Activated CD4-positive, alpha-beta T cell treated with anti-CD3 and anti-CD28 coated beads for 24 hours (primary cell): ENCODE results near the gene CDC42EP5.
"Not testable (repeated sequence)": the region's sequence is repeated elsewhere in the genome, so short reads cannot be mapped to it uniquely, and the experiment has no call there.

ENCODE experiments used
- DNase-seq, 2 donors: peaks; one replicate each; pipeline ENCODE4 v3.0.0-alpha.2; 2020; ENCODE audit warnings: low read depth in 2 of 2

Gene CDC42EP5

GRCh38 chr19:54448040-54448773, 24.9 kb downstream of the CDC42EP5 start:
- DNase-seq = no peak

- not testable (repeated sequence) for DNase-seq
These were observed 26.7 kb downstream of the CDC42EP5 start for GRCh38 chr19:54446349-54446748.

- no peak for DNase-seq
These were observed 28.4 kb downstream of the CDC42EP5 start for GRCh38 chr19:54444737-54445136.

GRCh38 chr19:54440641-54441040, 32.5 kb downstream of the CDC42EP5 start:
- no peak for DNase-seq

- no peak for DNase-seq
These were observed 33.8 kb downstream of the CDC42EP5 start for GRCh38 chr19:54439174-54439851.

- no peak for DNase-seq
These were observed 36.4 kb downstream of the CDC42EP5 start for GRCh38 chr19:54436628-54437252.

- DNase-seq = no peak
These were observed 37.0 kb downstream of the CDC42EP5 start for GRCh38 chr19:54436031-54436523.

GRCh38 chr19:54435551-54436016, 37.5 kb downstream of the CDC42EP5 start:
- DNase-seq = no peak

- no peak for DNase-seq
These were observed 38.3 kb downstream of the CDC42EP5 start for GRCh38 chr19:54434873-54435214.

GRCh38 chr19:54434112-54434872, 38.8 kb downstream of the CDC42EP5 start:
- DNase-seq = no peak

- no peak for DNase-seq
These were observed 39.4 kb downstream of the CDC42EP5 start for GRCh38 chr19:54433697-54434096.

GRCh38 chr19:54432144-54432738, 40.9 kb downstream of the CDC42EP5 start:
- no peak for DNase-seq

- no peak for DNase-seq
These were observed 41.7 kb downstream of the CDC42EP5 start for GRCh38 chr19:54431255-54431838.

GRCh38 chr19:54430306-54431254, 42.5 kb downstream of the CDC42EP5 start:
- peak; percentile 25 to 39 for DNase-seq

GRCh38 chr19:54429545-54430227, 43.4 kb downstream of the CDC42EP5 start:
- DNase-seq = no peak

GRCh38 chr19:54429176-54429495, 44.0 kb downstream of the CDC42EP5 start:
- DNase-seq = no peak

GRCh38 chr19:54428323-54429175, 44.5 kb downstream of the CDC42EP5 start:
- DNase-seq = no peak

- DNase-seq = no peak
These were observed 45.5 kb downstream of the CDC42EP5 start for GRCh38 chr19:54427586-54427985.
